CD4-positive, alpha-beta memory T cell (primary cell): ENCODE data around the gene INO80E. TPM values are rescaled to one million over a fixed set of nuclear protein-coding genes. Genes with fewer than 3 reads are reported as not detected.

Source experiments
- CTCF ChIA-PET: fragments of 350-600 bp; sonication (Branson Sonifier 250); formaldehyde crosslinking; loops from one replicate; lab custom pipeline; 2021; ENCODE audit warnings: inconsistent platforms; ENCODE audit not compliant: partially characterized antibody; lab: Charles Lee
- POLR2A ChIA-PET: fragments of 350-600 bp; sonication (Branson Sonifier 250); formaldehyde crosslinking; loops from one replicate; lab custom pipeline; 2021; ENCODE audit not compliant: partially characterized antibody; lab: Charles Lee
- DNase-seq, 5 donors: peaks; one replicate each; pipeline versions ENCODE4 v3.0.0 to v3.0.0-alpha.2; 2020 to 2022; ENCODE audit warnings: mixed read lengths in 1 of 5
- H3K27ac ChIP-seq: one replicate; pipeline ENCODE4 v1.7.0; 2013; ENCODE audit warnings: low read depth, low read length
- H3K27me3 ChIP-seq: 2 replicates; pipeline ENCODE4 v1.7.0; 2013; ENCODE audit warnings: mild to moderate bottlenecking, low read length, moderate library complexity; ENCODE audit not compliant: insufficient read depth
- H3K36me3 ChIP-seq: 2 replicates; pipeline ENCODE4 v1.7.0; 2013; ENCODE audit warnings: mild to moderate bottlenecking, low read length, moderate library complexity; ENCODE audit not compliant: insufficient read depth
- H3K4me1 ChIP-seq: 2 replicates; pipeline ENCODE4 v1.7.0; 2013; ENCODE audit warnings: mild to moderate bottlenecking, low read length, moderate library complexity; ENCODE audit not compliant: insufficient read depth
- H3K4me3 ChIP-seq, 2 donors: one replicate each; pipeline ENCODE4 v1.7.0; 2013; ENCODE audit warnings: low read length in 2 of 2, mild to moderate bottlenecking in 1 of 2
- H3K9me3 ChIP-seq, 2 donors: one replicate each; pipeline ENCODE4 v1.7.0; 2013; ENCODE audit warnings: low read length in 2 of 2, control low read depth in 1 of 2; ENCODE audit not compliant: control insufficient read depth in 1 of 2
- H3K27ac Mint-ChIP-seq, 7 donors: one replicate each; pipeline ENCODE4 v1.8.0; 2020 to 2021; ENCODE audit warnings: mixed read lengths in 7 of 7, mild to moderate bottlenecking in 6 of 7, inconsistent platforms in 3 of 7, moderate library complexity in 3 of 7
- H3K27me3 Mint-ChIP-seq, 2 donors: one replicate each; pipeline ENCODE4 v1.8.0; 2020 to 2021; ENCODE audit warnings: mixed read lengths in 2 of 2
- H3K36me3 Mint-ChIP-seq, 2 donors: one replicate each; pipeline ENCODE4 v1.8.0; 2020 to 2021; ENCODE audit warnings: mixed read lengths in 2 of 2, inconsistent platforms in 1 of 2, mild to moderate bottlenecking in 1 of 2
- H3K4me1 Mint-ChIP-seq, 4 donors: one replicate each; pipeline ENCODE4 v1.8.0; 2020 to 2021; ENCODE audit warnings: mixed read lengths in 4 of 4, mild to moderate bottlenecking in 1 of 4
- H3K4me3 Mint-ChIP-seq, 8 donors: one replicate each; pipeline ENCODE4 v1.8.0; 2020 to 2021; ENCODE audit warnings: mixed read lengths in 8 of 8, mild to moderate bottlenecking in 7 of 8, moderate library complexity in 6 of 8, inconsistent platforms in 3 of 8
- H3K9me3 Mint-ChIP-seq, 8 donors: one replicate each; pipeline ENCODE4 v1.8.0; 2020 to 2021; ENCODE audit warnings: mixed read lengths in 8 of 8, mild to moderate bottlenecking in 5 of 8, inconsistent platforms in 3 of 8, moderate library complexity in 1 of 8
- intact Hi-C: fragments of 100-400 bp; cut with micrococcal nuclease; formaldehyde crosslinking; loops from one replicate; pipeline ENCODE4 v1.15.1; 2023
- polyA plus RNA-seq, 2 donors: library from polyadenylated mRNA; unstranded; fragments of 300-500 nt; fragmentation: Illumina TruSeq; gene quantifications; one replicate each; pipeline ENCODE4 v1.2.3, GENCODE V29; 2021
- total RNA-seq, 2 experiments: library from RNA; stranded (reverse); gene quantifications; one replicate each; pipeline ENCODE4 v1.2.3, GENCODE V29; 2021

INO80E gene
- total and polyA plus RNA-seq, 4 experiments from 2014 or later = 6.7 to 126 (median 65.5) TPM

DNA sequence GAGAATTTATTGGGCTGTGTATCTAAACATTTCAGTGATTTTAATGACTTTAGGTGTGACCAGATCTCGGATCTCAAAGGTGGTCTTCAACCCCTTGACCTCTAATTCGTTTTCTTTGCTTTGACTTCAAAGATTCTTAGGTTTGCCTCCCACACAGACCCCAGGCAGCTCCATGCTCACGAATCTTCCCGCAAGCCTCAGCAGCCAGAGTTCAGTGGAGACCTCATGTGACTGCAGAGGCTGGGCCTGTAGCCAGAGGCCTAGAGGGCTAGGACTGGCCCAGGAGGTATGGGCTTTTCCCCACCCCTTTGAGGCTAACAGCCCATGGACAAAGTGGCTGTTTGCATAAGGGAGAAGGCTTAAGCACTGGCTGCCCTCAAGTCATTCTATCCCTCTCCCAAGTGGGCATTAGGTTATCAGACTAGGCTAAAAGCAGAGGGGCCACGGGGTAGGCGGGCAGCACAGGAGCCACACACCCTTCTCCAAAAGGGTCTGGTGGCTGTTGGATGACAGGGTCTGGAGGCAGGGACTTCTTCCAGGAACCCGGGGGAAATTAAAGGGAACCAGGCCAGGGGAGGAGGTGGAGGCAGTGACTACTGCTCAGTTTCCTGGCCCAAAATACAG, 3.6 kb upstream of the INO80E start:
- Histone ChIP-seq H3K4me3 (no peak overlapping the region), H3K27ac (no peak overlapping the region), H3K27me3 (no peaks in the 10 kb centered on the region), H3K36me3 (peaks cover 26% of the 10 kb centered on the region), H3K9me3 (no peaks in the 10 kb centered on the region), H3K4me1 (peaks cover 23% of the 10 kb centered on the region)
- no peak for DNase-seq
- intact Hi-C loops = loop anchor here (10.0 kb wide), 1 partner anchor 178 kb away; the partner anchor contains the start of genes PAGR1 and PRRT2
- H3K27me3 Mint-ChIP-seq = no peaks in the 10 kb centered on the region
- peak overlapping the region in 4 of 7 donors; percentile 22 to 74 (median 42) for H3K27ac Mint-ChIP-seq
- peaks cover 11 to 34% (median 21%) of the 10 kb centered on the region in 4 donors for H3K4me1 Mint-ChIP-seq
- ChIA-PET CTCF (no interaction called here), POLR2A (interaction anchor here (2.1 kb wide), 1 partner anchor 18 kb away, joined by 14 read pairs; the partner anchor contains the start of gene TAOK2)
- H3K9me3 Mint-ChIP-seq = peaks cover 0 to 2% (median 0%) of the 10 kb centered on the region in 8 donors
- peaks cover 35 to 64% of the 10 kb centered on the region in 2 donors for H3K36me3 Mint-ChIP-seq
- peak overlapping the region in 3 of 8 donors; percentile 21 to 64 (median 64) for H3K4me3 Mint-ChIP-seq

DNA sequence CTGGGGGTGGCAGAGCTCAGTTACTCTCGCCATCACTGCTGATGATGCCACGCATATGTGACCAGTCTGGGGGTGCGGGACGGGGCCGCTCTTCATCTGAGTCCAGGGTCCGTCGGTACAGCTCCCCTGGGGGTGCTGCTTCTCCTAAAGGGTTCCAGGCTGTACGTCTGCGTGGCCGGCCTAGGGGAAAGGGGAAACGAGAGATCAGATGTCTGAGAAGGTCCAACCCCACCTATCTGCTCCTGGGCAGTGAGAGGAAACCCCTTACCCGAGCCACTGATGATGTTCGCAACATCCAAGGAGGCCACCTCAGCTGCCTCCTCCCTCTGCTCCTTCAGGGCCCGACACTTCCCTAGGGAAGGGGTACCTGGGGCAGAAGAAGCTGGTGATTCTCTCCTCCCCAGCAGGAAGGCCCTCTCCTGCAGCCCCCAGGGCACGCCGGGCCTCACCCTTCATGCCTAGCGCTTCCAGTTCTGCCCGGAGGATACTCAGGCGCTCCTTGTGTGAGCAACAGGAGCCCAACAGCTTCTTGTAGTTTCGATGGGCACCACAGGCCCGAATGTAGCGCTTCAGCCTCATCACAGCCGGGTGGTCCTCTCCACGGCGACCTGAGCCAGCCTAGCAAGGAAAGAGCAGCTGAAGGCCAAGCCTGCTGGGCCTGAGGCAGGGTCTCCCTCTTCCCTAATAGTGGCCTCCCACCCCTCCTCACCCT, 2.7 kb upstream of the INO80E start:
- peak overlapping the region in 2 of 7 donors; percentile 41 to 99 for H3K27ac Mint-ChIP-seq
- intact Hi-C loops = loop anchor here (10.0 kb wide), 1 partner anchor 179 kb away; the partner anchor contains the start of genes PAGR1 and PRRT2

DNA sequence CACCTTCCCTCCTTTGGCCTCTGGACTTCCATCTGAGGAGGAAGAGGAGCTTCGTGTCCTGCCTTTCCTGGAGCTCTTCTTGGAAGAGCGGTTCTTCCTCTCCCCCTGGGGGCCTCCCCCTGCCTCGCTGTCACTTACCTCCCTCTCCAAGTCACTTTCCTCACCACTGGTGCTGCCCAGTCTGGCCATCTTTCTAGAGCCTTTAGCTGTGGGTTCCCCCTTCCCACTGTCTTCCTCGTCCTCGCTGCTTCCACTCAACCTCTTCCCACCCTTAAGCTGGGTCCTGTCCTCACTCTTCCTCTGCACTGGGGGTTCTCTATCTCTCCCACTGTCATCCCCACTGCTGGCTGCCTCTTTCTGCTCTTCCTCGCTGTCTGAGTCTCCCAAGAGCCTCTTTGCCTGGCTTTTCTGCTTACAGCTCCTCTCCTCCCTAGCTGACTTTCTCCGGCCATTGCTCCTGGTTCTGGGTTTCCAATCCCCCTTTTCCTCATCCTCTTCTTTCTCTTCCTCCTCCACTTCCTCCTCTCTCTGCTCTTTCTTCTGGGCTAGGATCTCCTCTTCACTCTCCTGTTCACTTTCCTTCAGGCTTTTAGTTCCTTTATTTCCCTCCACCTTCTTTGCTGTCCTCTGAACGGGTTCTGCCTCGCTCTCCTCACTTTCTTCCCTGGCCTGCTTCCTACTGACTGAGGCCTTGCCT, 2.0 kb upstream of the INO80E start:
- H3K36me3 Mint-ChIP-seq = peaks cover 29 to 59% of the 10 kb centered on the region in 2 donors
- intact Hi-C loops = loop anchor here (10.0 kb wide), 1 partner anchor 179 kb away; the partner anchor contains the start of genes PAGR1 and PRRT2

More for the DNA sequence above, 2.7 kb upstream of the INO80E start:
- Mint-ChIP-seq H3K36me3 (peaks cover 31 to 61% of the 10 kb centered on the region in 2 donors), H3K9me3 (peaks cover 0 to 2% (median 0%) of the 10 kb centered on the region in 8 donors), H3K4me1 (peaks cover 13 to 35% (median 25%) of the 10 kb centered on the region in 4 donors), H3K27me3 (no peaks in the 10 kb centered on the region), H3K4me3 (peak overlapping the region in 2 of 8 donors; percentile 12 to 63)
- DNase-seq = no peak
- H3K9me3 ChIP-seq = no peaks in the 10 kb centered on the region
- H3K4me3 ChIP-seq = no peak overlapping the region
- no peaks in the 10 kb centered on the region for H3K27me3 ChIP-seq
- ChIA-PET CTCF (interaction anchor here (1.0 to 1.3 kb wide), 2 partner anchors 8 to 32 kb away, joined by 3 to 4 read pairs; no protein-coding TSS in a partner anchor), POLR2A (interaction anchor here (2.1 to 3.9 kb wide), 3 partner anchors 19 to 73 kb away, joined by 12 to 24 read pairs (median 14); partner anchors contain the start of genes ALDOA, KCTD13 and TAOK2)
- H3K36me3 ChIP-seq = peaks cover 27% of the 10 kb centered on the region
- no peak overlapping the region for H3K27ac ChIP-seq
- H3K4me1 ChIP-seq = peaks cover 23% of the 10 kb centered on the region

DNA sequence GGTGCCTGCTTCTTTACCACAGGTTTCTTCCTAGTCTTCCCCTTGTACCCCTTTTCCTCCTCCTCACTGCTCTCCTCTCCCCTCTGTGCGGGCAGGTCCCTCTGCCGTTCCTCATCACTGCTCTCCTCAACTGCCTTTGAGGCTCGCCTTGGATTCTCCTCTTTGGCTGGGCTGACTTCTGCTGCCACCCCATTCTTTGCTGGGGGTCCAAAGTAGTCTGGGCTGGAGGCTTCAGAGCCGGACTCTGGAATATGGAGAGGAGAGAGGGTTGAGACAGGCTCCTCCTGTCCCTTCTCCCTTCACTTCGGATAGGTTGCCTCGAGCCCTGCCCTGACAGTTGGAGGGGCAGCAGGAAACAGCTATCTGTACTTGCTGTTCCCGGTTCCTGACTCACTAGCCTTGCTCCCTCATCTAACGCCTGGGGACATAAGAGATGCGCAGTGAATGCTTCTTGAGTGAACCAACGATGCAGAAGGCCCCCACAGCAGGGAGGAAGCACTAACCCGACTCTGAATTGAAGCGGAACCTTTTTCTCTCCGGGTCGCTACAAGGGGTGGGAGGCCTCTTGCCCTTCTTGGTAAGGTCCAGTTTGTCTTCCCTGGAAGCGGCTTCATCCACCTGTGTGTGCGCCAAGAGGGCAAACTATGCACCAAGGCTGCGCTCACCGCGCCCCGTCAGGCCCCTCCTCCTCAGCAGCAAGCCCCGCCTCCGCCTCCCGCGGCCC, 1.3 kb upstream of the INO80E start:
- H3K9me3 Mint-ChIP-seq = peaks cover 0 to 2% (median 0%) of the 10 kb centered on the region in 8 donors
- CTCF ChIA-PET = interaction anchor here (1.0 to 1.3 kb wide), 4 partner anchors 20 to 303 kb away, joined by 3 to 5 read pairs (median 4); no protein-coding TSS in a partner anchor

More for the DNA sequence above, 2.0 kb upstream of the INO80E start:
- Histone ChIP-seq H3K4me1 (peaks cover 23% of the 10 kb centered on the region), H3K27ac (peak overlapping the region; percentile 98), H3K9me3 (no peaks in the 10 kb centered on the region), H3K36me3 (peaks cover 29% of the 10 kb centered on the region), H3K27me3 (no peaks in the 10 kb centered on the region), H3K4me3 (peak overlapping the region in 1 of 2 donors; percentile 72)
- peaks cover 0 to 2% (median 0%) of the 10 kb centered on the region in 8 donors for H3K9me3 Mint-ChIP-seq
- H3K4me1 Mint-ChIP-seq = peaks cover 14 to 36% (median 27%) of the 10 kb centered on the region in 4 donors
- H3K27me3 Mint-ChIP-seq = no peaks in the 10 kb centered on the region
- peak overlapping the region; percentile 36 to 98 (median 70) for H3K4me3 Mint-ChIP-seq
- no peak for DNase-seq
- ChIA-PET POLR2A (interaction anchor here (1.4 to 3.9 kb wide), 5 partner anchors 20 to 294 kb away, joined by 8 to 27 read pairs (median 14); partner anchors contain the start of genes ALDOA, KCTD13, TAOK2 and TMEM219), CTCF (interaction anchor here (1.0 to 1.3 kb wide), 3 partner anchors 9 to 292 kb away, joined by 3 to 4 read pairs (median 3); no protein-coding TSS in a partner anchor)
- peak overlapping the region; percentile 23 to 99 (median 97) for H3K27ac Mint-ChIP-seq

DNA sequence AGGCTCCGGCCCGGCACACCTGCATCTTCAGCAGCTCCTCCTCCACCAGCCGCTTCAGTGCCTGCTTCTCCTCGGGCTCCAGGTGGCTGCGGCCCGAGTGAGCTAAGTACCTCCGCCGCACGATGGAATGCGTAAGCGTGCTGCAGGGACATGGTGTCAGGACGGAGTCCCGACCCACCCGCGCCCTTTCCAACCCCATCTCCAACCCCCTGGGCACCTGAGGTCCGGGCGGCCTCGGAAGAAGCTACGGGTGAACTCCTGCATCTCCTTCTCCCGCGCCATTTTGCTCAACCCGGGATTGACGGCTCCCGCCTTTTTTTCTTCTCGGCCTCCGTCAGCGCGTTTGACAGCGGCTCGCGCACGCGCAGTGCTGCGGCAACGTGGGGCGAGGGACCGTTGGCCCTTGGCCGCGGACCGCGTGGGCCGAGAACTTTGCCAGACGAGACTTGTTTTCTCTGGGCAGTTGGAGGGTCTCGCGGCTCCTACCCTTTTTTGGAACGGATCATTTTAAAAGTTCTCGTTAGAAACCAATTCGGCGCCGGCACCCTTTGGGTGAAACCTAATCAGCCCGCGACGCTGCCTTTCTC, 624 bp upstream of the INO80E start, which contains the start of gene HIRIP3:
TSS of gene HIRIP3 (minus strand) at position 294 of the 587 bp plus-strand sequence. CDS start at position 282, 12 bp downstream.
- Mint-ChIP-seq H3K27me3 (no peaks in the 10 kb centered on the region), H3K9me3 (peaks cover 0 to 2% (median 0%) of the 10 kb centered on the region in 8 donors), H3K4me1 (peaks cover 14 to 44% (median 32%) of the 10 kb centered on the region in 4 donors), H3K36me3 (peaks cover 16 to 56% of the 10 kb centered on the region in 2 donors), H3K4me3 (peak within 1 kb of the TSS; percentile 95 to 98 (median 98)), H3K27ac (peak within 1 kb of the TSS; percentile 97 to 99 (median 99))
- peak; percentile 88 to 91 (median 89) for DNase-seq
- ChIA-PET POLR2A (interaction anchor here (0.6 to 3.9 kb wide), 20 partner anchors 9 to 900 kb away, joined by 3 to 57 read pairs (median 6); partner anchors contain the start of genes ALDOA, ASPHD1, CDIPT and FBRS), CTCF (interaction anchor here (1.0 to 2.2 kb wide), 4 partner anchors 10 to 304 kb away, joined by 3 to 13 read pairs (median 4); no protein-coding TSS in a partner anchor)
- Histone ChIP-seq H3K4me1 (peaks cover 23% of the 10 kb centered on the region), H3K4me3 (peak within 1 kb of the TSS; percentile 72 to 97), H3K27me3 (no peaks in the 10 kb centered on the region), H3K27ac (peak within 1 kb of the TSS; percentile 98), H3K36me3 (peaks cover 24% of the 10 kb centered on the region), H3K9me3 (no peaks in the 10 kb centered on the region)
- intact Hi-C loops = loop anchor here (10.0 kb wide), 1 partner anchor 181 kb away; the partner anchor contains the start of genes PAGR1 and PRRT2

More for the DNA sequence above, 1.3 kb upstream of the INO80E start:
- Histone ChIP-seq H3K36me3 (peaks cover 25% of the 10 kb centered on the region), H3K27ac (peak overlapping the region; percentile 98), H3K4me1 (peaks cover 23% of the 10 kb centered on the region), H3K9me3 (no peaks in the 10 kb centered on the region), H3K4me3 (peak overlapping the region; percentile 72 to 97), H3K27me3 (no peaks in the 10 kb centered on the region)
- Mint-ChIP-seq H3K4me1 (peaks cover 14 to 43% (median 32%) of the 10 kb centered on the region in 4 donors), H3K27me3 (no peaks in the 10 kb centered on the region), H3K27ac (peak overlapping the region; percentile 97 to 99 (median 99)), H3K4me3 (peak overlapping the region; percentile 95 to 98 (median 98)), H3K36me3 (peaks cover 23 to 59% of the 10 kb centered on the region in 2 donors)
- DNase-seq = no peak
- POLR2A ChIA-PET = interaction anchor here (0.6 to 3.9 kb wide), 16 partner anchors 21 to 901 kb away, joined by 3 to 57 read pairs (median 7); partner anchors contain the start of genes ALDOA, CDIPT, FBRS and KCTD13
- intact Hi-C loops = loop anchor here (10.0 kb wide), 1 partner anchor 180 kb away; the partner anchor contains the start of genes PAGR1 and PRRT2
